Breast epithelium (tissue), 3 donors: ENCODE results near the gene GPR65.

ENCODE experiments used
- POLR2A ChIP-seq: fragments of 450-650 bp; IDR thresholded peaks from one replicate; pipeline ENCODE4 v1.6.1; 2016; ENCODE audit warnings: antibody characterized with exemption, mild to moderate bottlenecking, moderate library complexity
- POLR2AphosphoS5 ChIP-seq, 3 donors: sonication (generic); formaldehyde crosslinking; IDR thresholded peaks; one replicate each; pipeline ENCODE4 v1.6.1; 2017; ENCODE audit warnings: antibody characterized with exemption in 3 of 3
- TF ChIP-seq, protein P1 (sequence below), 3 donors: fragments of 450-650 bp; IDR thresholded peaks; one replicate each; pipeline ENCODE4 v1.5.1; 2016 to 2017; ENCODE audit warnings: antibody characterized with exemption in 3 of 3, mild to moderate bottlenecking in 3 of 3, moderate library complexity in 3 of 3

DNA sequence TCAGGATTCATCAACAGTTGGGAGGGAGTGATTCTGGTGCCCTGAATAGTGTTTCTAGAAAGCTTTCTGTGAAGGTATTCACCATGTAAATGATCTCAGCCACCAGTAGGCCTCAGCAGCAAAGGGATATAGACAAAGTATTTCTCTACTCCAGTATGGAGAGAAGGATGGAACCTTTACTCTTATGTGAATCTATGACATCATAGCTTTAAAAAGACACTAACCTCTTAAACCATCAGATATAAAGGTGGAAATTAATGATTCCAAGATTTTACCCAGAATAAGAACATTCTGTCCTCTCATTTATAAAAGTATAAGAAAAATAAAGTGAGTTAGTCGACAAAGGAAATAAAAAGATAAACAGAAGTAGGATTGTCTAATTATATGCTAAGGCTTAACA, 4.6 kb downstream of the GPR65 start:
- TF ChIP-seq, protein P1, sequence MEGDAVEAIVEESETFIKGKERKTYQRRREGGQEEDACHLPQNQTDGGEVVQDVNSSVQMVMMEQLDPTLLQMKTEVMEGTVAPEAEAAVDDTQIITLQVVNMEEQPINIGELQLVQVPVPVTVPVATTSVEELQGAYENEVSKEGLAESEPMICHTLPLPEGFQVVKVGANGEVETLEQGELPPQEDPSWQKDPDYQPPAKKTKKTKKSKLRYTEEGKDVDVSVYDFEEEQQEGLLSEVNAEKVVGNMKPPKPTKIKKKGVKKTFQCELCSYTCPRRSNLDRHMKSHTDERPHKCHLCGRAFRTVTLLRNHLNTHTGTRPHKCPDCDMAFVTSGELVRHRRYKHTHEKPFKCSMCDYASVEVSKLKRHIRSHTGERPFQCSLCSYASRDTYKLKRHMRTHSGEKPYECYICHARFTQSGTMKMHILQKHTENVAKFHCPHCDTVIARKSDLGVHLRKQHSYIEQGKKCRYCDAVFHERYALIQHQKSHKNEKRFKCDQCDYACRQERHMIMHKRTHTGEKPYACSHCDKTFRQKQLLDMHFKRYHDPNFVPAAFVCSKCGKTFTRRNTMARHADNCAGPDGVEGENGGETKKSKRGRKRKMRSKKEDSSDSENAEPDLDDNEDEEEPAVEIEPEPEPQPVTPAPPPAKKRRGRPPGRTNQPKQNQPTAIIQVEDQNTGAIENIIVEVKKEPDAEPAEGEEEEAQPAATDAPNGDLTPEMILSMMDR (IDR thresholded peaks at IDR 0.05): no peak
- no peak for TF ChIP-seq POLR2A
- no peak for TF ChIP-seq POLR2AphosphoS5 (IDR thresholded peaks at IDR 0.05)
